Glutamatergic neuron (in vitro differentiated cells): Measurements from ENCODE around the gene CCT5. TPM values are rescaled to one million over a fixed set of nuclear protein-coding genes. Genes with fewer than 3 reads are reported as not detected.
"Not testable (repeated sequence)": the region's sequence is repeated elsewhere in the genome, so short reads cannot be mapped to it uniquely, and the experiment has no call there.

Source experiments
- DNase-seq: peaks from one replicate; pipeline ENCODE4 v3.0.0; 2022
- H3K27ac Mint-ChIP-seq: one replicate; pipeline ENCODE4 v1.8.0; 2020; ENCODE audit warnings: mild to moderate bottlenecking, mixed read lengths, inconsistent platforms; ENCODE audit not compliant: unreplicated experiment
- H3K27me3 Mint-ChIP-seq: one replicate; pipeline ENCODE4 v1.8.0; 2020; ENCODE audit warnings: mild to moderate bottlenecking, moderate library complexity, mixed read lengths, inconsistent platforms; ENCODE audit not compliant: unreplicated experiment
- H3K36me3 Mint-ChIP-seq: one replicate; pipeline ENCODE4 v1.8.0; 2020; ENCODE audit warnings: mild to moderate bottlenecking, mixed read lengths, inconsistent platforms; ENCODE audit not compliant: unreplicated experiment
- H3K4me1 Mint-ChIP-seq: one replicate; pipeline ENCODE4 v1.8.0; 2020; ENCODE audit warnings: mild to moderate bottlenecking, low read depth, mixed read lengths, inconsistent platforms; ENCODE audit not compliant: unreplicated experiment
- H3K4me3 Mint-ChIP-seq: one replicate; pipeline ENCODE4 v1.8.0; 2020; ENCODE audit warnings: mild to moderate bottlenecking, mixed read lengths, inconsistent platforms; ENCODE audit not compliant: unreplicated experiment
- H3K9me3 Mint-ChIP-seq: one replicate; pipeline ENCODE4 v1.8.0; 2020; ENCODE audit warnings: mild to moderate bottlenecking, moderate library complexity, mixed read lengths, inconsistent platforms; ENCODE audit not compliant: unreplicated experiment
- total RNA-seq: library from RNA; stranded (reverse); fragmentation: NEBNext Ultra II Directional; extraction: Animal tissue kit (Norgen Biotek cat#: 25700); gene quantifications from one replicate; pipeline ENCODE4 v1.2.1, GENCODE V29; 2021; ENCODE audit not compliant: unreplicated experiment
- TF ChIP-seq, protein P1 (sequence below): fragments of 200-600 bp; sonication (generic); IDR thresholded peaks from one replicate; pipeline ENCODE4 v1.5.0; 2021; ENCODE audit not compliant: partially characterized antibody, unreplicated experiment

CCT5 gene
- total RNA-seq, 1 donor from 2014 or later = 284 TPM

DNA sequence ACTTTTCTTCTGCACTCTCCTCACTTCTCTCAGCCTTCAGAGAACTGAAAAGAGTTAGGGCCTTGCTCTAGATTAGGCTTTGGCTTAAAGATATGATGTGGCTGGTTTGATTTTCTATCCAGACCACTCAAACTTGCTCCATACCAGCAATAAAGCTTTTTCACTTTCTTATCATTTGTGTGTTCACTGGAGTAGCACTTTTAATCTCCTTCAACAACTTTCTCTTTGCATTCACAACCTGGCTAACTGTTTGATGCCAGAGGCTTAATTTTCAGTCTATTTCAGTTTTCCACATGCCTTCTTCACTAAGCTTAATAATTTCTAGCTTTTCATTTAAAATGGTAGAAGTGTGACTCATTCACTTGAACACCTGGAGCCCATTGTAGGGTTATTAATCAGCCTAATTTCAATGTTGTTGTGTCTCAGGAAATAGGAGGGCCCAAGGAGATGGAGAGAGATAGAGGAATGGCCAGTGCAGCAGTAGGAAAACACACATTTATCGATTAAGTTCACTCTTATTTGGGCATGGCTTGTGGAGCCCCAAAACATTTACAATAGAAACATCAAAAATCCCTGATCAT is 6.3 kb upstream of the CCT5 start:
- no peak for DNase-seq
- H3K36me3 Mint-ChIP-seq = peaks cover 6% of the 10 kb centered on the region
- no peak overlapping the region for H3K27ac Mint-ChIP-seq
- peaks cover 4% of the 10 kb centered on the region for H3K4me1 Mint-ChIP-seq
- no peaks in the 10 kb centered on the region for H3K27me3 Mint-ChIP-seq
- TF ChIP-seq, protein P1, sequence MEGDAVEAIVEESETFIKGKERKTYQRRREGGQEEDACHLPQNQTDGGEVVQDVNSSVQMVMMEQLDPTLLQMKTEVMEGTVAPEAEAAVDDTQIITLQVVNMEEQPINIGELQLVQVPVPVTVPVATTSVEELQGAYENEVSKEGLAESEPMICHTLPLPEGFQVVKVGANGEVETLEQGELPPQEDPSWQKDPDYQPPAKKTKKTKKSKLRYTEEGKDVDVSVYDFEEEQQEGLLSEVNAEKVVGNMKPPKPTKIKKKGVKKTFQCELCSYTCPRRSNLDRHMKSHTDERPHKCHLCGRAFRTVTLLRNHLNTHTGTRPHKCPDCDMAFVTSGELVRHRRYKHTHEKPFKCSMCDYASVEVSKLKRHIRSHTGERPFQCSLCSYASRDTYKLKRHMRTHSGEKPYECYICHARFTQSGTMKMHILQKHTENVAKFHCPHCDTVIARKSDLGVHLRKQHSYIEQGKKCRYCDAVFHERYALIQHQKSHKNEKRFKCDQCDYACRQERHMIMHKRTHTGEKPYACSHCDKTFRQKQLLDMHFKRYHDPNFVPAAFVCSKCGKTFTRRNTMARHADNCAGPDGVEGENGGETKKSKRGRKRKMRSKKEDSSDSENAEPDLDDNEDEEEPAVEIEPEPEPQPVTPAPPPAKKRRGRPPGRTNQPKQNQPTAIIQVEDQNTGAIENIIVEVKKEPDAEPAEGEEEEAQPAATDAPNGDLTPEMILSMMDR = no peak
- peaks cover 2% of the 10 kb centered on the region for H3K9me3 Mint-ChIP-seq
- H3K4me3 Mint-ChIP-seq = no peak overlapping the region

DNA sequence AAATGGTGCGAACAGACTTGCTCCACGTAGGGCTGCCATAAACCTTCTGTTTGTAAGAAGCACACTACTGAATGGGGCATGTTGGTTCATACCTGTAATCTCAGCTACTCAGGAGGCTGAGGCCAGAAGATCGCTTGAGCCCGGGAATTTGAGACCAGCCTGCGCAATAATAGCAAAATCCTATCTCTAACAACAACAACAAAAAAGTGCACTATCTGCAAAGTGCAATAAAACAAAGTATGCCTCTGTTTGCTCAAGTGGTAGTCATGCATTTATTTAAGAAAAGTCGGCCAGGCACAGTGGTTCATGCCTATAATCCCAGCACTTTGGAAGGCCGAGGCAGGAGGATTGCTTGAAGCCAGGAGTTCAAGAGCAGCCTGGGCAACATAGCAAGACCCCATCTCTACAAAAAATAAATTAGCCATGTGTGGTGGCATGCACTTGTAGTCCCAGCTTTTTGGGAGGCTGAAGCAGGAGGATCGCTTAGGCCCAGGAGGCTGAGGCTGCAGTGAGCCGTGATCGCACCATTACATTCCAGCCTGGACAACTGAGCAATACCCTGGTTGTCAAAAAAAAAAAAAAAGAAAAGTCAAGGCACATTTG is 5.6 kb upstream of the CCT5 start:
- Mint-ChIP-seq H3K27me3 (peaks cover 2% of the 10 kb centered on the region), H3K4me1 (peaks cover 4% of the 10 kb centered on the region), H3K9me3 (peaks cover 3% of the 10 kb centered on the region), H3K4me3 (no peak overlapping the region), H3K36me3 (peaks cover 6% of the 10 kb centered on the region), H3K27ac (no peak overlapping the region)
- DNase-seq = no peak
- TF ChIP-seq, protein P1 = no peak

DNA sequence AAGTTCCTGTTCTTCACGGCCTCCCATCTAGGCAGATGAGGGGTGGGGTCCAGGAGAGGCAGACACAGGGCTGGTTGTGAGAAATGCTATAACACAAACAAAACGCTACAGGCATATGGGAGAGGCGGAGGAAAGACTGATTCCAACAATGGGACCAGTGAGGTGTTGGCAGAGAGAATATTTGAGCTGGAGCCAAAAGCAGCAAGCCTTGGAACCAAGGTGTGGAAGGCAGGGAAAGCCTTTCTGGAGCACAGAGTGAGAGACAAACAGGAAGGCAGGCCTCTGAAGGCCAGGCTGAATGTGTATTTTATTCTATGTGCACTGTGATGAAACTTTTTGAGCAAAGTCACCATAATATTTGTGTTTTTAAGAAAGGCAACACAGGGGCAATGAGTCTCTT is 3.3 kb upstream of the CCT5 start:
- DNase-seq = no peak
- Mint-ChIP-seq H3K4me3 (no peak overlapping the region), H3K4me1 (peaks cover 9% of the 10 kb centered on the region), H3K36me3 (peaks cover 6% of the 10 kb centered on the region), H3K27ac (no peak overlapping the region), H3K9me3 (peaks cover 6% of the 10 kb centered on the region), H3K27me3 (peaks cover 3% of the 10 kb centered on the region)
- TF ChIP-seq, protein P1 = no peak

DNA sequence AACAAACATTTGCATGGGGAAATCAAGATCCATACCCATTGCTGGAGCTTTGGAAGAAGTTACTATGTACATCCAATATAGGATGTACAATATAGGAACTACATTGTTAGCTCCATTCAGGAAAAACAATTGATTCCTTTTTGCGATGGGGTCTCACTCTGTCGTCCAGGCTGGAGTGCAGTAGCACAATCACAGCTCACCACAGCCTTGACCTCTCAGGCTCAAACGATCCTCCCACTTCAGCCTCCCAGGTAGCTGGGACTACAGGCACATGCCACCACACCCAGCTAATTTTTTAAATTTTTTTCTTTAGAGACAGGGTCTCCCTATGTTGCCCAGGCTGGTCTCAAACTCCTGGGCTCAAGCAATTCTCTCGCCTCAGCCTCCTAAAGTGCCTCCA is 2.9 kb upstream of the CCT5 start:
- H3K9me3 Mint-ChIP-seq, H3K4me3 Mint-ChIP-seq, DNase-seq, H3K27me3 Mint-ChIP-seq, H3K27ac Mint-ChIP-seq, H3K36me3 Mint-ChIP-seq: not testable (repeated sequence)
- H3K4me1 Mint-ChIP-seq = peaks cover 13% of the 10 kb centered on the region

DNA sequence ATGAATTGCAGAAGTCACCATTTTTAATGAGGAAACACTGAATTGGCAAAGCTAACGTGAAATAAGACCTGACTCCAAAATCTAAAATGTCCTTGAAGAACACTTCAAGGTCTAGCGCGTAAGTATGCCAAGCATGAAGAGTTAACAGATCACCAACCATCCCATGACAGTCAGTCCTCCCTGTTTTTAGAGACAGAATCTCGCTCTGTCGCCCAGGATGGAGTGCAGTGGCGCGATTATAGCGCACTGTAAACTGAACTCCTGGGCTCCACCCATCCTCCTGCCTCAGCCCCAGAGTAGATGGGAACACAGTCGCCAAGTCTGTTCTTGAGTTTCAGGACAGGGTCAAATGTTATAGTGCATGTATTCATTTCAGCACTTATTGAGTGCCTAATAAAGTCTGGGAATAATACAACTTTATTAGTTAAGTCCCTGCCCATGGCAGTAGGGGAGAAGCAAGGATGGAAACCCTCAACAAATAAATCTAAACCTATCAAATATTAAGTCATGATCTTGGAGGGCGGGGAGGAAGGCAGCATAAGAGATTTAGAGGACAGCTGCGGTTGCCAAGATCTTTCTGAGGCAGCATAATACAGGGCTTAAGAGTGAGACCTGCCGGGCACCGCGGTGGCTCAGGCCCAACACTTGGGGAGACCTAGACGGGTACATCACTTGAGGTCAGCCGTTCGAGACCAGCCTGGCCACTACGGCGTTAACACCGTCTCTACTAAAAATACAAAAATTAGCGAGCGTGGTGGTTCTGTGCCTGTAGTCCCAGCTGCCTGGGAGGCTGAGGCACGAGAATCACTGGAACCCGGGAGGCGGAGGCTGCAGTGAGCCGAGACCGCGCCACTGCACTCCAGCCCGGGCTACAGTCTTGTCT is 1.5 kb upstream of the CCT5 start:
- TF ChIP-seq, protein P1 = no peak
- Mint-ChIP-seq H3K27ac (peak overlapping the region; percentile 100), H3K4me1 (peaks cover 15% of the 10 kb centered on the region), H3K4me3 (peak overlapping the region; percentile 94), H3K9me3 (peaks cover 6% of the 10 kb centered on the region), H3K27me3 (peaks cover 3% of the 10 kb centered on the region), H3K36me3 (no peaks in the 10 kb centered on the region)
- no peak for DNase-seq
